AG10803 (cell line): Measurements from ENCODE around the gene MCTP2.

ENCODE experiments used
- DNase-seq: peaks from one replicate; pipeline ENCODE4 v3.0.0; 2010; ENCODE audit warnings: low read depth
- H3K4me3 ChIP-seq: 2 replicates; pipeline ENCODE4 v1.5.1; 2011; ENCODE audit warnings: mild to moderate bottlenecking, low read length, control low read depth
- TF ChIP-seq, protein P1 (sequence below): conservative IDR thresholded peaks from 2 replicates; pipeline ENCODE4 v1.5.1; 2011; ENCODE audit warnings: mild to moderate bottlenecking, low read length, control low read depth, inconsistent platforms

The MCTP2 gene

DNA sequence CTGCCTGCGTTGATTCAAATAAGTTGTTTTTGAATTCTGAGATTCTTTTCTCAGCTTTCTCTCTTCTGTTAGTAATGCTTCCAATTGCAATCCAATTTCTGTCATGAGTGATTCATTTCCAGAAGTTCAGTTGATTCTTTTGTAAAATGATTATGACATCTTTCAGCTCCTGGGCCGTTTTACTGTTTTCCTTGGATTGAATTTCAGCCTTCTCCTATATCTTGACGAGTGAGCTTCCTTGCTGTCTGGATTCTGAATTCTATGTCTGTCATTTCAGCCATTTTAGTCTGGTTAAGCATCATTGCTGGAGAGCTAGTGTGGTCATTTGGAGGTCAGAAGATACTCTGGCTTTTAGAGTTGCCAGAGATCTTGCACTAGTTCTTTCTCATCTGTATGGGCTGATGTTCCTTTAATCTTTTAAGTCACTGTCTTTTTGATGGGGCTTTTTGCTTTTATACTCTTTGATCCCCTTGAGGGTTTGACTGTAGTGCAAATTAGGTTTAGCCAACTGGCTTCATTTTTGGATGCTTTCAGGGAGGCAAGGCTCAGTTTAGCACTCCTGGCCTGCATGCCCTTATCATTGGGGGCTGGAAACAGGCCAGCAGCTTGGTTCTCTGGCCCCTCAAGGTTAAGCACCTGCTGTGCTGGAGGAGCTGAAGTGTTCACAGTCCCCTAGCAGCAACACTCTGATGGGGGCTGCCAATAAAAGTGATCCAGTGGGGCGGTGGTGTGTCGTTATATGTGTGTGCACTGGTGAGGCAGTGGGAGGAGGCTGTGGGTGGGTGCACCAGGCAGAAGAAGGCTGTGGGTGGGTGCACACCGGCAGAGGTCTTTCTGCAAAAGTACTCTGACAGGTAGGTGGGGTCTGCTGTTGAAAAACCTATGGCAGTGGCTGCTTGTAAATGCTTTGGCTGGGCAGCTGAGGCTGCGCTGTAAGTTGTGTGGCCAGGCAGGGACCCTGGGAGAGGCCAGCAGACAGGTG lies 51.2 kb downstream of the MCTP2 start:
- TF ChIP-seq, protein P1, sequence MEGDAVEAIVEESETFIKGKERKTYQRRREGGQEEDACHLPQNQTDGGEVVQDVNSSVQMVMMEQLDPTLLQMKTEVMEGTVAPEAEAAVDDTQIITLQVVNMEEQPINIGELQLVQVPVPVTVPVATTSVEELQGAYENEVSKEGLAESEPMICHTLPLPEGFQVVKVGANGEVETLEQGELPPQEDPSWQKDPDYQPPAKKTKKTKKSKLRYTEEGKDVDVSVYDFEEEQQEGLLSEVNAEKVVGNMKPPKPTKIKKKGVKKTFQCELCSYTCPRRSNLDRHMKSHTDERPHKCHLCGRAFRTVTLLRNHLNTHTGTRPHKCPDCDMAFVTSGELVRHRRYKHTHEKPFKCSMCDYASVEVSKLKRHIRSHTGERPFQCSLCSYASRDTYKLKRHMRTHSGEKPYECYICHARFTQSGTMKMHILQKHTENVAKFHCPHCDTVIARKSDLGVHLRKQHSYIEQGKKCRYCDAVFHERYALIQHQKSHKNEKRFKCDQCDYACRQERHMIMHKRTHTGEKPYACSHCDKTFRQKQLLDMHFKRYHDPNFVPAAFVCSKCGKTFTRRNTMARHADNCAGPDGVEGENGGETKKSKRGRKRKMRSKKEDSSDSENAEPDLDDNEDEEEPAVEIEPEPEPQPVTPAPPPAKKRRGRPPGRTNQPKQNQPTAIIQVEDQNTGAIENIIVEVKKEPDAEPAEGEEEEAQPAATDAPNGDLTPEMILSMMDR = no peak
- H3K4me3 ChIP-seq = no peak overlapping the region
- no peak for DNase-seq

DNA sequence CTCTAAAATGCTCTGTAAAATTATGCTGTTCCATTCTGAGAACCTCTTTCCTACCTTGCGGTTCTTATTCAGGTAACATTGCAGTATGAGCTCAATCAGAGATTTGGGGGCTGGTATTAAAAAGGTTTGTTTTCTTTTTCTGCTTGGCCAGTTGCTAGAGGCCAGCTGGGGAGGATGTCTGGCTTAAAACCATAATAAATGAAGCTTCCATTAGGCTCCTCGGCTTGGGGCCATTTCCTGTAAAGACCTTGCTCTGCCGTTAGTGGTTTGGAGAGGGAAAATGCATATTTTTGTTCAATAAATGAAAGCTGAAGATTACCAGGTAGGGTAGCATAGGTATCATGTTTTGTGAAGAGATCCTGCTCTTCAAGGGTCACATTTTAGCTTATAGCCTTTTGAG lies 55.2 kb downstream of the MCTP2 start:
- TF ChIP-seq, protein P1 = no peak
- H3K4me3 ChIP-seq = no peak overlapping the region
- DNase-seq = no peak

DNA sequence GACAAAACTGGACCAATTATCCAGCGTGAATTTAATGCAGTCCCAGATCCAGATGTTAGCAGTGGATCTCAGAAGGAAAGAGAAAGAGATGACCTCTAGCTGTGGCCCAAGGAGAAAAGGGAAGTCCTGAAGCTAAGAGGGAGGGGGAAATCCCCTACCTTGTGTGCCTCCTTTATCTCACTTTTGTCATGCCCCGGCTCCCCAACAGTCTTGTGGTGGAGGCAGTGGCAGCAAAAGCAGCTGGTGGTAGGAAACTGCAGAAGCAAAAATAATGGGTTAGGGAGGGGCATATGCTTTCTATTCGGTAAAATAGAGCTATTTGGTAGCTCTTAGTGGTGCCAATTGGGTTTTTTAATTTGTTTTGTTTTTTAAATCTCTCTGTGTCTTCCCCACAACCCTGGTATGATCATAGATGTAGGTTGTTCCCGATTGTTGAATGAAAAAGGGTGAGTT lies 56.5 kb downstream of the MCTP2 start:
- H3K4me3 ChIP-seq = no peak overlapping the region
- TF ChIP-seq, protein P1 = no peak
- DNase-seq = no peak

DNA sequence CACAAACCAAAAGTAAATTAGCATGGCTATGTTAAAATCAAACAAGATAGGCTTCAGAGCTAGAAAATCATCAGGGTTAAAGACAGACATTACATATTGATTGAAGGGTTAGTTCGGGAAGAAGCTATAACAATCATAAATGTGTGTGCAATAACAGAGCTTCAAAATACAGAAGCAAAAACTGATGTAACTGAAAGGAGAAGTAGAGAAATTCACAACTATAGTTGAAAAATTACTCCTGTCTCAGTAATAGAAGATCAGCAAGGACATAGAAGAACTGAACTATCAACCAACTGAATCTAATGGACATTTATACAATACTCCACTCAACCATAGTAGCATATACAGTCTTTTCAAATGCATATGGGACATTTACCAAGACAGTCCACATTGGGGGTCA lies 59.4 kb downstream of the MCTP2 start:
- no peak for DNase-seq
- H3K4me3 ChIP-seq = no peak overlapping the region
- TF ChIP-seq, protein P1 = no peak

DNA sequence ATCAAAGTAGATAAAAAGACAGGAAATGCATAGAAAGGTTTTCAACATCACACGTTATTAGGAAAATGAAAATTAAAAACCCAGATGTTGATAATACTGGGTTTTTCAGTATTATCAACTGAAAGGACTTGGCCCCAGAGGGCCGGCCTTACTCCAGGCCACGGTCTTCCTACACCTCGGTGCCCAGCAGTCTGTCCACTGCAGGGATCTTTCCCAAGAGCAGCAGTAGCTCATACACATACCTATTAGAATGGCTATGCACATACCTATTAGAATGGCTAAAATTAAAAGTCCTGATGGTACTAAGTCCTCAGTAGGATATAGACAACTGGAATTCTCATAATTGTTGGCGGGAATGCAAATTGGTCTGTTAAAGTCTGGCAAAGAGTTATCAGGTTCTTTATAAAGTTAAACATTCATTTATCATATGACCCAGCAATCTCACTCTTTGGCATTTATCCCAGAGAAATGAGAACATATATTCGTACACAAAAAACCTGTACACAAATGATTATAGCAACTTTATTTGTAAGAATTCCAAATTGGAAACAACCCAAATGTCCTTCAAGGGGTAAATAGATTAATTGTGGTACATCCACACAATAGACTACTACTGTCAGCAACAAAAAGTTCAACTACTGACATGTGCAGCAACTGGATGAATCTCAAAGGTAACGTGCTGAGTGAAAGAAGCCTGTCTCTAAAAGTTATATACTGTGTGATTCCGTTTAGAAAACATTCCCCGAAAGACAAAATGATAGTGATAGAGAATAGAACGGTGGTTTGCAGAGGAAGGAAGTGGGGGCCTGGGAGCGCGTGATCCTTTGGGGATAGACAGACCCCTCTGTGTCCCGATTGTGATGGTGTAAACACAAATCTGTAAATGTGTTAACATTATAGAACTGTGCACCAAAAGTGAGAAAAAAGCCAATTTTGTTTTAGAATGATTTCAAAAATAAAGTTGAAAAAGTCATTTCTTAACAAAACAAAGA lies 62.3 kb downstream of the MCTP2 start:
- H3K4me3 ChIP-seq = no peak overlapping the region
- DNase-seq = no peak
- TF ChIP-seq, protein P1 = no peak

DNA sequence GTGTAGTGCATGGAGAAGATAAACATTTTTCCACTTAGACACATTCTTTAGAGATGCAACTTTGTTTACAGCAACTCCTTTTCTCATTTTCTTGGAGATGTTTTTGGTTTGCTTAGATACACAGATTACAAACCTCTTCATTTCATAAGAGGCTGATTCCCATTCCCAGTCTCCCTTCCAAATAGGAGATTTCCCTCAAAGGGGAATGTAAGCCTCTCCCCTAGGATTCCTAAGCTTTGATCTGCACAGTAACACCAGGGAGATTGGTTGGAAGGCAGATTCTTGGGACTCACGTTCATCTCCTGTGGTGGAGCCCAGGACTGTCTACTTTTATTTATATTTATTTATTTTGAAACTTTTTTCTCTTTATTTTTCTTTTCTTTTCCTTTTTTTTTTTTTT lies 63.2 kb downstream of the MCTP2 start:
- no peak overlapping the region for H3K4me3 ChIP-seq
- TF ChIP-seq, protein P1 = no peak
- peak; percentile 33 for DNase-seq
